GM19099 (cell line): ENCODE results near the gene PIK3R6.

Experiments used
- POLR2A ChIP-seq: IDR thresholded peaks from 3 replicates; pipeline ENCODE4 v1.6.1; 2011; ENCODE audit warnings: low read depth; ENCODE audit not compliant: insufficient read length; ENCODE audit errors: extremely low read depth

Gene PIK3R6

DNA sequence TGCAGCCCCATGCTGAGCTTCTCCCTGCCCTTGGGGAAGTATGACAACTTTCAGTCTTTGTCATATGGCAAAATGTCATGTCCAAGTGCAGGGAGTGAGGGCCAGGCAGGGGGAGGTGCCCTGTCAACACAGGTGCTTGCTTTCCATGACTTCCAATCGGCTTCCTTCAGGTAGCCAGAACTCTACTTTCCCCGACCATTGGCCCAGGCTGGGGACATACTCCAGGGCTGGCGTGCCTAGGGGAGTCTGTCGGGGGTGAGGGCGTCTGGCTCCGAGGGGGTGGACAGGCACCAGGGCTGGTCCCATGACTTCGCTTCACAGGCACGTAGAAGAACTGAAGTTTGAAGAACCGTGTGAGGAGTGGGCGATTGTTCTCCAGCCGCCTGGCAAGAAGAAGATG, 19.8 kb upstream of the PIK3R6 start:
- no peak for TF ChIP-seq POLR2A

DNA sequence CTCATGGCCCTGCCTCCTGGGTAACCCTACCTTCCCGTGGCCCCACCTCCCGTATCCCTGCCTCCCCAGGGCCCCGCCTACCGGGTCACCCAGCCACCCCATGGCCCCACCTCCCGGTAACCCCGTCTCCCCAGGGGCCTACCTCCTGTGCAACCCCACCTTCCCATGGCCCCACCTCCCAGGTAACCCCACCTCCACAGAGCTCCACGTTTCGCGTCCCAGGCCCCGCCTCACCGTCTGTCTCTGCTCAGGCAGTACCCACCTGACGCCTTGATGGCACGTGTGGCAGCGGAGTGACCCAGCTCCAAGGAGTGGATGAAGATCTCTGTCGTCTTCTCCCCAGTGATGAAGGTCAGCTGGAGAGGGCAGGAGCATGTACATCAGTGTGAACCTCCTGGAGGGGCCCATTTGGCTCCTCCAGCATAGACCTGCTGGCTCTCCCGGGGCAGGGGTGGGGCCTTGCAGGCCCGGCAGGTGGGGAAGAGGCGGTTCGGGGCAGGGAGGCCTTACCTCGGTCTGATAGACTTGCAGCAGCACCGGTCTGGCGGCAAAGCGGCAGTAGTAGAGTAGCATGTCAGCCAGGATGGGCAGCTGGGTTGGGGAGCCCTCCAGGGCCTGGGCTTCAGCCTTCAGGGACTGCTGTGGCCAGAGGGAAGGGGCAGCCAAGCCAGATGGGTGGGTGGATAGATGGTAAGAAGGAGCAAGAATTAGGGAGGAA, 18.7 kb upstream of the PIK3R6 start:
- TF ChIP-seq POLR2A = no peak

DNA sequence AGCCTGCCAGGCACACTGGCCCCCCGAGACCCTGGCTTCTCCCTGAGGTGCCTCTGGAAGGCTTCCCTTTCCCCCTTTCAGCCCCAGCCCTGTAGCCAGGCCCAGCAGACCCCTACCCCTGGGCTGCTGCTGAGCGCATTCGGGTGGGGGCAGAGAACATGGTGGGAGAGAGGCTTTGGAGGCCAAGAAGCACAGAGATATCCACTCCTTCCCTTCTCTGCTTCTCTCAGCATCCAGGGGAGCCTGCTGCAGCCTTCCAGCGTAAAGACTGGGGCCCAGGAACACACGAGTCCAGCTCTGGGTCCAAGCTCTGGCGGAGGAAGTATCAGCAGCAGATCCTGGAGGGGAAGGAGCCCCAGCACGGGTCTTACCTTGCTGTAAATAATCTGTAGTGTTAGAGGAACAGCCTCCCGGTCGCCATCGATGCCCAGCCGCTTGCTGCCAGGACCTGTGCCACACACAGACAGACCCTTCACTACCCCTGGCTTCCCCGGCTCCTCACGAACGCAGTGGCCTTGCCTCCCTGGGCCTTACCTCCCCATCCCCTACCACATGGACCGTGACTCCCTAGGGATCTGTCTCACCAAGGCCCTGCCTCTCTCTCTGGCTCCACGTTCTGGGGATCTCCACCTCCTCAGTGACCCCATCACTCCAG, 17.0 kb upstream of the PIK3R6 start:
- no peak for TF ChIP-seq POLR2A

DNA sequence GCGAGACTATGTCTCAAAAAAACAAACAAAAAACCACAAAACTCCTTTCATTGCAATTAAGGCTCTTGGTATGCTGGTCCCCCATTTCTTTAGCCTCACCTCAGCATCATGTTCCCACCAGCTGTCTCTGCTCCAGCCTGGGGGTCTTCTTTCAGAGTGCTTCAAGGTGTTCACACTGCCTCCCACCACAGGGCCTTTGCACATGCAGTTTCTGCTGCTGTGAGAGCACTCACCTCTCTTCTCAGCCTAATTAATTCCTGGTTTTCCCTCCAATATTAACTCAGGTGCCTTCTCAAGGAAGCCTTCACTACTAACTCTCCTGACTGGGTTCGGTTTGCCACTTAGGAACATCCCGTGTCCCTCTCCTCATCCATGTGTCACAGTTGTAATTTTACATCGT, 15.9 kb upstream of the PIK3R6 start:
- no peak for TF ChIP-seq POLR2A

DNA sequence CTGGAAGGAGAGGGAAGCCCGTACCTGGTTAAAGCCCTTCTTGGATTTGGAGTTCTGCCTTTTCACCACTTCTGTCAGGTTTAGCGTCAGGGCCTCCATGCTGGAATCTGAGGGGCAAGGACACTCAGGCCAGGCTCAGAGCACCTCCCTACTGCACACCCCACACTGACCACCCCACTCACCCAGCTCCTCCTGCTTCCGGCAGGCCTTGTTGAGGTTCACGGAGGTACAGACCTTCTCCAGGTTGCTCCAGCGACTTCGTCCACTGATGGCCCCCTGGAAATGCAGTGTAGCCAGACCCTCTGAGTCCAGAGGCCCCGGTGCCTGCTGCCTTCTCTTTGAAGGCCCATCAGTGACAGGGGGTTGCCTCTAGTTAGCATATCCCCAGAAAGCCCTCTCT, 14.1 kb upstream of the PIK3R6 start:
- TF ChIP-seq POLR2A = no peak

DNA sequence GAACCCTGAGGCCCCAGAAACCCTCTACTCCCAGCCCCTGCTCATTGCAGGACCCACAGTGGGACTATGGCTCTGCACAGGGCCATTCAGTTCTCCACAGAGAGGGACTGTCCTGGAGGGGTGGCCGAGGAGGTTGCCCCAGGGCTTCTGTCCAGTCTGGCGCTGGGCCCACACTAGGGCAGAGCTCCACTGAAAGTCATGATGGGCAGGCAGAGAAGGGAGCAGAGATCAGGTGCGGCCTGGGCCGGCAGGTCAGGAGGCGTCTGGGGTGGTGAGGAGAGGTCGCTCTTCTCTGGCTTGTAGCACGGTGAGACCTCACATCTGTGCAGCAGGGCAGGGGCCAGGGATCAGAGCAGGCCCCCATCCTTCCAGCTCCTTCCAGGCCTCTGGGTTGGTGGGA, 13.0 kb upstream of the PIK3R6 start:
- no peak for TF ChIP-seq POLR2A

DNA sequence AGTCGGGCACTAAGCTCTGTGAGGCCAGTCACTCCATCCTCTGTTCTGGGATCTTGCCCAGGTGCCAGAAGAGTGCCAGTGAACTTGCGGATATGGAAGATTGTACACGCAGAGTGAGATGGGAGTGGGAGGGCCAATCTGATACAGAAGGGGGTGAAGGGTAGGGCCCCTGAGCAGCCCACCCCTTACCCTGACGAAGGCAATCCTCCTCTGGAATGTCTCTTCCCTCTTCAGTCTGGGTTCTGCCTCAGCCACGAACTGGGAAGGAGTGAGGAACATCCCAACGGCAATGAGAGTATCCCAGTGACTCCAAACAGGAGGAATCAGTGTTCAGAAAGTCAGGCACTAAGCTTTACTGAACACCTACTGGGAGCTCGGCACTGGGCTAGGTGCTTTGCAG, 11.9 kb upstream of the PIK3R6 start:
- no peak for TF ChIP-seq POLR2A

DNA sequence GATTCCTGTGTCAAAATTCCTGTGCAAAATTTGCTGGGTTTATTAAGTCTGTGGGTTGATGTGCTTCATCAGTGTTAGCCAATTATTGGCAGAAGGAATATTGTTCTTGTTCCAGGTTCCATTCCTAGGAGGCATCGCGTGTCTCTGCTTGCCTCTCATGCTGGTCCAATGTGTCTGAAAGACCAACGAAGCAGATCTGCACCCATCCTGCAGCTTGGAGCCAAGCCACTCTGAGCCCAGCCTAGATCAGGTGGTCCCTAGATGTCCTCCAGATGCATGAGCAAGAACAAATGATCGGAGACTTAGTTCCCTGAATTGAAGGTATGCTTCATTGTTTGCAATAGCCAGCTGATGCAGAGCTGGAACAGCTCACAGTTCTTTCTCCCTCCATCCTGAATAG, 10.5 kb upstream of the PIK3R6 start:
- TF ChIP-seq POLR2A = no peak

DNA sequence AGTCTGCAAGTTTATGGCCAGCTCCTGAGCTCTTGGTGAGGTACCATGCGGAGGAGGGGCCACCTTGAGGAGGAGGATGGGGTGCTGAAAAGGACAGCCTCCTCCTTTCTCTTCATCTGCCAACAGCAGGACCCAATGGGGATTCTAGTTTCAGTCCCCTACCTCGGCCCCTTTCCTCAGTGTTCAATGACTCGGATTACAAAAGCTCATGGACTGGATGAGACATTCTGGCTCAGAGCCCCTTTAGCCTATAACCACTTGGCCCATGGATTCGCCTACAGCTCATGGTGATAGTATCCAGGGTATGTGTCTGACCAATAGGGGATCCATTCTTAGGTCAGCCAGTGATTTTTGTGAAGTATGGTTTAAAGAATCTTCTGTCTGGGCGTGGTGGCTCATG, 8.5 kb upstream of the PIK3R6 start:
- TF ChIP-seq POLR2A = no peak

DNA sequence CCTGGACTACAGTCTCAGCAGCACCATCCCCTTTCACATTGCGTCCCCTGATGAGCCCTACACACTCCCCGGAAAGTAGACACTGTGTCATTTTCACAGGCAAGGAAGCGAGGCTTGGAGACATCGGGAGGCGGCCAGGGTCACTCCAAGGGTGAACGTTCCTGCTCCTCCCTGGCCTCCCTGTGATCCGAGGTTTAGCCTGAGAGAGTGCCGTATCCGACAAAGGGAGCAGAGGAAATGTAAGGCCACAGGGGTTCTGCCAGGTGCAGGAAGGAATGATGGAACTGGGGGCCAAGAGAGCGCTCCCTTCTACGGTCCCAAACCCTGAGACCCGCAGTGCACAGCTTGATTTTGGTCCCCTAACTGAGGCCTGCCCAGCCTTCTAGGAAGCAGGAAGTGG, 8.0 kb upstream of the PIK3R6 start:
- TF ChIP-seq POLR2A = no peak

DNA sequence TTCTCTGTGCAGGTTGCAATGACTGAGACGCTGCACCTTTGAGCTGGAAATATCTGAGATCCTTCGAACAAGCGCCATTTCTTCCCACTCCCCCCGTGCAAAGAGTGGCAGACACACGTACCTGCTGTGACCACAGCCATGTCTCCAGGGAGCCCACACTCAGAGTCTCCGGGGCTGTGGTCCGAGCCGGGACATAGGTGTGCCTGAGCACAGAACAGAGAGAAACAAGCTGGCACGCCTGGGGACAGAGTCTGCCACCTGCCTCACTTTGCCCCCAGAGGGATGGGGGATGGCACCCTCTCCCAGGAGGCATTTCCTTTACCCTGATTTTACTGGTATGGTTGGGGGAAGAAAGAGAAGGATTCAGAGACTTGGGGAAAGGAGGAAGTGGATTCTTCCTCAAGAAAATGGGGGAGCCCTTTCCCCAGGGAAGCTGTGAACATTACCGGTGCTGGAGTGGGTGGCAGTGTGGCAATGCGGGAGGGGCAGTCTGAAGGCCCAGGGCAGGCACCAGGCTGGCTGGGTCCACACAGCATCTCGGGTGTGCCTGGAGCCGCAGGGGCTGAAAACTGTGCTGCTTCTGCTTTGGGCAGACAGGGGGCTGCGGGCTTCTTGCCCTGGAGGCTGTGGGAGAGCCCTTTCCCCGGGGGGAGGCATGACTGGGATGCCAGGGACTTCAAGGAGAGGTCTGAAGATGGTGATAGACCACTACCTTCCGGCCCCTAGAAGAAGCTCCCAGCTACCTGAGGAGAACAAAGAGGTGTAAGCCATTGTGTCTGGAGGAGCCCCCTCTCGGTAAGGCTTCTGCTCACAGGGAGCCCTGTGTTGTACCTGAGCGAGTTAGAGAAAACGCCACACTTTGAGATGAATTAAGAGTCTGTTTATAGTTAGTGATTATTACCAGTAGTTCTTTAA, 6.6 kb upstream of the PIK3R6 start:
- no peak for TF ChIP-seq POLR2A

DNA sequence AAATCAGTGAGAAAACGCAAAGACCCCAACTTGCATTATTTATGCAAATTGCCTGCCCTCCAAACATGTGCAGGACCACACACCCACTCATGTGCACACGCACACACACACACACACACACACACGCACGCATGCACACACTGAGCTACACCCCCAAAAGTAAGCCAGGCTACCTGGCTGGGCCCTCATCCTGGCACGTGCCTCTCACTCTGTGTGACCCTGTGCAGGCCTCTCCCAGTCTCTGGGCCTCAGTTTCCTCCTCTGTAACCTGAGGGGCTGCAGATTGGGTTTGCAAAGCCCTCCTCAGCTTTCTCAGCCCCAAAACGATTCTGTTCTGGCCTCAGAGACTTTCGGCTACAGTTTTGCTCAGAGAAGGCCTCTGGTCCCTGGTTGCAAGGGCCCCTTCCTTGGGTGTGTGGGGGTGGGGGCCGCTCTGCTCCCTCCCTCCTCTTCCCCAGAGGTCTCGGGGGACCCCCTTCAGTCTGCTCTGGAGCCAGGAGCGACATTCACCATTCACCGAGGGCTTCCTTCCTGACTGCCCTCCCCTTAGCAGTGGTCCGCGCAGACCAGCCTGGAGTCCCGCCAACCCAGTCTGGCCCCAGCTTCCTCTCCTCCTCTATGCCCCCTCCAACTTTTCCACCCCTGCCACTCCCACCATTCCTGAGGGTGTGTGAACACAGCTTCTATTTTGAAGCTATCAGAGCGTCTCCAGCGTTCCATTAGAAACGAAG, 5.4 kb upstream of the PIK3R6 start:
- no peak for TF ChIP-seq POLR2A

DNA sequence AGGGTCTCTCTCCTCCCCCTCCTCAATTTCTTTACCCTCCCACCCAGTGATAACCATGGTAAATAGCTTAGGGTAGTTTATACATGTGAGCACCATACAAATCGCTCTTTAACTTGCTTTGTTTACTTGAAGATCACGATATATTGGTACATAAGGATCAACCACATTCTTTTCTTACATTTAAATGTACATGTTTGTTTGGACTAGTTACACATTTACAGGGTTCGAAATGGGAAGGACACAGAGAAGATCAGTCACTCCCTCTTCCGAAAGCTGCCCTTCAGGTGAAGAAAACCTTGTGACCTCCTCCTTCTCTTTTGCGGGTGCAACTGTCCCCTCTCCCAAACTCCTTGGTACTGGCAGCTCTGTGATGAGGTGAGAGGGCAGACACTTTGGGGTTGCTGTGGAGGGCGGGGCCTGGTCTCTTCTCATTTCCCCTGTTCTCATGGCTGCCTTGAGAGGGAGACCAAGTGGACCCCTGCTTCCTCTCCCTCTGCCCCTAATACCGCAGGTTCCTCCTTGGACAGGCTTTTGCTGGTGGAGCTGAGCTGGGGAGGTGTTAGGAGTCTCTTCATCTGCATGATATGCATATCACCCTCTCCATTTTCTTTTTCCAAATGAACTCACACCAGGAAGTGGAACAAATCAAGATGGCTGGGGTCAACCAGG, 4.7 kb upstream of the PIK3R6 start:
- no peak for TF ChIP-seq POLR2A

DNA sequence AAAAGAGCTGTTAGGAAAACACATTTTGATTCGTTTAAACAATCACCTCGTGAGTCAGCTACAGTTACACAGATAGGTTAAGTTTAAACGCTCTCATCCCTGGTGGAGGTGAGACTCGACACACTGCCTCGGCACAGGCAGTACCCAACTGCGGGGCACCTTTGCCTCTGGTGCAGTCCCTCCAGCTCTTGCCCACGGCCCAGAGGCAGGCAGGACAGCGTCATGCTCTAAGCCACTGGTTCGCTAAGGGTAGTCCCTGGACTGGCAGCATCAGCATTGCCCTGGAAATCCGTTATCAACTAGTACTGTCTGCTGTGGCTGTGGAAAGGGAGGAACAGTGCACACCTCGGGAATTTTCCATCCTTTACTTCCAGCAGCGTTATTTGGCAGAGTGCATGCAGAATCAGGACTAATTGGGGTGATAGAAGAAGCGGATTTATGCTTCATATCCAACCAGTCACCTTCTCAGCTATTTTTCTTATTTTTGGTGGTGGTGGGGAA, 3.7 kb upstream of the PIK3R6 start:
- no peak for TF ChIP-seq POLR2A
